Measurements from ENCODE around the gene CTNNA3. TPM values are rescaled to one million over a fixed set of nuclear protein-coding genes. Genes with fewer than 3 reads are reported as not detected.

Gene CTNNA3
- total RNA-seq, 1 experiment from 2014 or later: 0.85 TPM

DNA sequence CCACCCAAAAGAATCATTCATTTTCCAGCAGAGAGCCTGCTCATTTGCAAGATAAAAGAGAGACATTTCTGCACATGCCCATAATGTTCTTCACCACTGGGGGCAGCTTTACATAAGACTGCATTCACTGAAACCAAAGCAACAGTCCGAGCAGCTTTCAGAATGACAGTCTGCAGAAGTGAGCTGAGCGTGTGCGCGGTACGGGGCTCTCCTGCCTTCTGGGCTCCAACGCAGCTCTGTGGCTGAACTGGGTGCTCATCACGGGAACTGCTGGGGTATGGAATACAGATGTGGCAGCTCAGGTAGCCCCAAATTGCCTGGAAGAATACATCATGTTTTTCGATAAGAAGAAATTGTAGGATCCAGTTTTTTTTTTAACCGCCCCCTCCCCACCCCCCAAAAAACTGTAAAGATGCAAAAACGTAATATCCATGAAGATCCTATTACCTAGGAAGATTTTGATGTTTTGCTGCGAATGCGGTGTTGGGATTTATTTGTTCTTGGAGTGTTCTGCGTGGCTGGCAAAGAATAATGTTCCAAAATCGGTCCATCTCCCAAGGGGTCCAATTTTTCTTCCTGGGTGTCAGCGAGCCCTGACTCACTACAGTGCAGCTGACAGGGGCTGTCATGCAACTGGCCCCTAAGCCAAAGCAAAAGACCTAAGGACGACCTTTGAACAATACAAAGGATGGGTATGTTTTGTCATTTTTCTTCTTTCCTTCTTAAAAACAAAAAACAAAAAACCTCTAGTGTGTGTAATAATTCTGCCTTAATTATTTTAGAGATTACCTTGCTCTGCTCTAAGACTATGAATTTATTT, 769.9 kb downstream of the CTNNA3 start, which contains the start of gene LRRTM3:
TSS of gene LRRTM3 (plus strand) at position 141 of the 820 bp plus-strand sequence.
- no TSS peak for BruUV-seq (replicated peaks)

DNA sequence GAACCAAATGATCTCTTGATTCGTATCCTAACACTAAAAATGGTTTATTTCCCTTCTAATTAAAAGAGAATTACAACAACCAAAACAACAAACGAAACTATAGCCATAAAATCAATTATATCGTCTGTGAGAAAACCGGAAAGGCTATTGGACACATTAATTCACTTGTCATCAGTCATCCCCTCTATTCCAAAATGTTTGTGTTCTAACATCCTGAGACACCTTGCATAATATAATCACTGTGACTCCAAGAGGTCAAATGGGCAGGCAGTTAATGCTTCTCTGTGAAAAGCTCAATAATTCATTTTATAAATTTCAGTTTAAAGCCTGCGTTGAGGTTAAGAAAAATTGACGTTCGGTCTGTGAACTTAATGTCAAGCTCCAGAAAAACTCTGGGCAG, 770.6 kb downstream of the CTNNA3 start:
- no TSS peak for BruUV-seq (replicated peaks)
- Histone ChIP-seq H3K9me3 (ENCODE audit: control insufficient read depth, insufficient read depth, low read depth, low read length) (no peaks in the 10 kb centered on the region), H3K4me3 (ENCODE audit: low read depth in 2 of 2, low read length in 2 of 2) (no peak overlapping the region), H3K27me3 (ENCODE audit: control insufficient read depth, insufficient read depth, low read length) (peaks cover 48% of the 10 kb centered on the region), H3K4me1 (ENCODE audit: control insufficient read depth, insufficient read depth, low read length) (peaks cover 6% of the 10 kb centered on the region), H3K36me3 (ENCODE audit: control insufficient read depth, insufficient read depth, low read length) (no peaks in the 10 kb centered on the region), H3K27ac (ENCODE audit: low read length) (no peak overlapping the region)
- intact Hi-C loops (cut with micrococcal nuclease; ENCODE audit: unreplicated experiment) (no loop called here), in situ Hi-C loops (cut with HindIII; ENCODE audit: low pct_unique_long_range_greater_than_20kb, low sequenced_read_pairs) (no loop called here)
- CTCF ChIA-PET: interaction anchor here (0.6 kb wide), 1 partner anchor 596 kb away, joined by 3 read pairs; no protein-coding TSS in a partner anchor
- TF ChIP-seq, protein P1, sequence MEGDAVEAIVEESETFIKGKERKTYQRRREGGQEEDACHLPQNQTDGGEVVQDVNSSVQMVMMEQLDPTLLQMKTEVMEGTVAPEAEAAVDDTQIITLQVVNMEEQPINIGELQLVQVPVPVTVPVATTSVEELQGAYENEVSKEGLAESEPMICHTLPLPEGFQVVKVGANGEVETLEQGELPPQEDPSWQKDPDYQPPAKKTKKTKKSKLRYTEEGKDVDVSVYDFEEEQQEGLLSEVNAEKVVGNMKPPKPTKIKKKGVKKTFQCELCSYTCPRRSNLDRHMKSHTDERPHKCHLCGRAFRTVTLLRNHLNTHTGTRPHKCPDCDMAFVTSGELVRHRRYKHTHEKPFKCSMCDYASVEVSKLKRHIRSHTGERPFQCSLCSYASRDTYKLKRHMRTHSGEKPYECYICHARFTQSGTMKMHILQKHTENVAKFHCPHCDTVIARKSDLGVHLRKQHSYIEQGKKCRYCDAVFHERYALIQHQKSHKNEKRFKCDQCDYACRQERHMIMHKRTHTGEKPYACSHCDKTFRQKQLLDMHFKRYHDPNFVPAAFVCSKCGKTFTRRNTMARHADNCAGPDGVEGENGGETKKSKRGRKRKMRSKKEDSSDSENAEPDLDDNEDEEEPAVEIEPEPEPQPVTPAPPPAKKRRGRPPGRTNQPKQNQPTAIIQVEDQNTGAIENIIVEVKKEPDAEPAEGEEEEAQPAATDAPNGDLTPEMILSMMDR (IDR thresholded peaks at IDR 0.05): no peak
- TF ChIP-seq TCF7L2 (IDR thresholded peaks at IDR 0.05; ENCODE audit: low read depth, low read length): no peak
- TF ChIP-seq POLR2AphosphoS5 (IDR thresholded peaks at IDR 0.05; ENCODE audit: low read depth, low read length): no peak
- TF ChIP-seq, protein P2, sequence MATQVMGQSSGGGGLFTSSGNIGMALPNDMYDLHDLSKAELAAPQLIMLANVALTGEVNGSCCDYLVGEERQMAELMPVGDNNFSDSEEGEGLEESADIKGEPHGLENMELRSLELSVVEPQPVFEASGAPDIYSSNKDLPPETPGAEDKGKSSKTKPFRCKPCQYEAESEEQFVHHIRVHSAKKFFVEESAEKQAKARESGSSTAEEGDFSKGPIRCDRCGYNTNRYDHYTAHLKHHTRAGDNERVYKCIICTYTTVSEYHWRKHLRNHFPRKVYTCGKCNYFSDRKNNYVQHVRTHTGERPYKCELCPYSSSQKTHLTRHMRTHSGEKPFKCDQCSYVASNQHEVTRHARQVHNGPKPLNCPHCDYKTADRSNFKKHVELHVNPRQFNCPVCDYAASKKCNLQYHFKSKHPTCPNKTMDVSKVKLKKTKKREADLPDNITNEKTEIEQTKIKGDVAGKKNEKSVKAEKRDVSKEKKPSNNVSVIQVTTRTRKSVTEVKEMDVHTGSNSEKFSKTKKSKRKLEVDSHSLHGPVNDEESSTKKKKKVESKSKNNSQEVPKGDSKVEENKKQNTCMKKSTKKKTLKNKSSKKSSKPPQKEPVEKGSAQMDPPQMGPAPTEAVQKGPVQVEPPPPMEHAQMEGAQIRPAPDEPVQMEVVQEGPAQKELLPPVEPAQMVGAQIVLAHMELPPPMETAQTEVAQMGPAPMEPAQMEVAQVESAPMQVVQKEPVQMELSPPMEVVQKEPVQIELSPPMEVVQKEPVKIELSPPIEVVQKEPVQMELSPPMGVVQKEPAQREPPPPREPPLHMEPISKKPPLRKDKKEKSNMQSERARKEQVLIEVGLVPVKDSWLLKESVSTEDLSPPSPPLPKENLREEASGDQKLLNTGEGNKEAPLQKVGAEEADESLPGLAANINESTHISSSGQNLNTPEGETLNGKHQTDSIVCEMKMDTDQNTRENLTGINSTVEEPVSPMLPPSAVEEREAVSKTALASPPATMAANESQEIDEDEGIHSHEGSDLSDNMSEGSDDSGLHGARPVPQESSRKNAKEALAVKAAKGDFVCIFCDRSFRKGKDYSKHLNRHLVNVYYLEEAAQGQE (IDR thresholded peaks at IDR 0.05; ENCODE audit: insufficient read depth in 1 of 2, low read depth in 2 of 2, low read length in 1 of 2): no peak
- TF ChIP-seq SIN3A (IDR thresholded peaks at IDR 0.05; ENCODE audit: borderline replicate concordance, insufficient read depth, low read depth, low read length): no peak
- DNase-seq (ENCODE audit: low read depth, low spot score): no peak
- ATAC-seq: no peak
- POLR2A ChIA-PET: no interaction called here

More for the DNA sequence above, 769.9 kb downstream of the CTNNA3 start, which contains the start of gene LRRTM3:
- H3K4me1 ChIP-seq (ENCODE audit: control insufficient read depth, insufficient read depth, low read length): peaks cover 6% of the 10 kb centered on the region
- POLR2A ChIA-PET: no interaction called here
- peak within 1 kb of the TSS in 1 of 2 experiments; percentile 24; a peak in 1 of 4 replicates for H3K4me3 ChIP-seq (ENCODE audit: low read depth in 2 of 2, low read length in 2 of 2)
- H3K27ac ChIP-seq (ENCODE audit: low read length): no peak within 1 kb of the TSS
- intact Hi-C loops (cut with micrococcal nuclease; ENCODE audit: unreplicated experiment): no loop called here
- H3K36me3 ChIP-seq (ENCODE audit: control insufficient read depth, insufficient read depth, low read length): no peaks in the 10 kb centered on the region
- CTCF ChIA-PET: interaction anchor here (0.6 kb wide), 1 partner anchor 596 kb away, joined by 3 read pairs; no protein-coding TSS in a partner anchor
- no peaks in the 10 kb centered on the region for H3K9me3 ChIP-seq (ENCODE audit: control insufficient read depth, insufficient read depth, low read depth, low read length)
- no peak for TF ChIP-seq TCF7L2 (IDR thresholded peaks at IDR 0.05; ENCODE audit: low read depth, low read length)
- TF ChIP-seq, protein P1 (IDR thresholded peaks at IDR 0.05): peak; percentile 81
- DNase-seq (ENCODE audit: low read depth, low spot score): peak; percentile 20
- peaks cover 50% of the 10 kb centered on the region for H3K27me3 ChIP-seq (ENCODE audit: control insufficient read depth, insufficient read depth, low read length)
- peak; percentile 99 for ATAC-seq
- in situ Hi-C loops (cut with HindIII; ENCODE audit: low pct_unique_long_range_greater_than_20kb, low sequenced_read_pairs): no loop called here
